Upper lobe of left lung (tissue), 6 donors: ENCODE measurements around the gene CDK4. TPM values are rescaled to one million over a fixed set of nuclear protein-coding genes. Genes with fewer than 3 reads are reported as not detected.
A peak's percentile ranks its signal among the peaks of the same experiment; 100 is the strongest.
"Not testable (repeated sequence)": the region's sequence is repeated elsewhere in the genome, so short reads cannot be mapped to it uniquely, and the experiment has no call there.

Experiments used
- ATAC-seq, 2 donors: fragments of 200-7000 bp; cut with Tn5 transposase; one replicate each; pipeline ENCODE4 v1.9.1; 2022; ENCODE audit warnings: mild to moderate bottlenecking in 2 of 2, moderate library complexity in 2 of 2; ENCODE audit not compliant: low FRiP score in 2 of 2
- DNase-seq, 2 donors: peaks; one replicate each; pipeline ENCODE4 v3.0.0-alpha.2; 2019 to 2020
- H3K27ac ChIP-seq, 4 donors: fragments of 200-600 bp; sonication (generic); one replicate each; pipeline ENCODE4 v1.5.1; 2016 to 2019
- H3K27me3 ChIP-seq, 4 donors: fragments of 200-600 bp; sonication (generic); one replicate each; pipeline ENCODE4 v1.5.1; 2017 to 2019
- H3K36me3 ChIP-seq, 4 donors: fragments of 200-600 bp; sonication (generic); one replicate each; pipeline ENCODE4 v1.5.1; 2016 to 2019
- H3K4me1 ChIP-seq, 4 donors: fragments of 200-600 bp; sonication (generic); one replicate each; pipeline ENCODE4 v1.5.1; 2018 to 2019
- H3K4me3 ChIP-seq, 4 donors: fragments of 200-600 bp; sonication (generic); one replicate each; pipeline ENCODE4 v1.5.1; 2017 to 2019; ENCODE audit warnings: mild to moderate bottlenecking in 2 of 4, moderate library complexity in 1 of 4
- H3K9me3 ChIP-seq, 4 donors: fragments of 200-600 bp; sonication (generic); one replicate each; pipeline ENCODE4 v1.5.1; 2018 to 2019
- CTCF ChIP-seq, 6 experiments: fragments of 450-650 bp in 4 of 6; fragments of 200-600 bp in 2 of 6; sonication (generic) in 2 of 6; IDR thresholded peaks; one replicate each; pipeline ENCODE4 v1.5.1; 2016 to 2019; ENCODE audit warnings: antibody characterized with exemption in 6 of 6
- EP300 ChIP-seq, 4 donors: sonication (generic); formaldehyde crosslinking; IDR thresholded peaks; one replicate each; pipeline ENCODE4 v1.5.1; 2017; ENCODE audit warnings: antibody characterized with exemption in 4 of 4, control low read depth in 2 of 4
- POLR2A ChIP-seq, 4 donors: fragments of 450-650 bp; IDR thresholded peaks; one replicate each; pipeline ENCODE4 v1.5.1; 2016 to 2017; ENCODE audit warnings: antibody characterized with exemption in 4 of 4, mild to moderate bottlenecking in 2 of 4
- POLR2AphosphoS5 ChIP-seq, 2 donors: sonication (generic); formaldehyde crosslinking; IDR thresholded peaks; one replicate each; pipeline ENCODE4 v1.5.1; 2017; ENCODE audit warnings: antibody characterized with exemption in 2 of 2
- WGBS, 2 donors: methylation state at CpG; one replicate each; pipeline ENCODE4 v1.1.5; 2017 to 2018; 5-methylcytosine and 5-hydroxymethylcytosine counted together
- total RNA-seq, 6 donors: library from RNA; depleted of rRNA in 4 of 6; stranded (reverse); fragments of >200 nt in 4 of 6; gene quantifications; one replicate each; pipeline versions ENCODE4 v1.1.0 to v1.2.1, GENCODE V29; 2016 to 2021
- donor health status: DM: no; HTN: no; CAD: no; lungs with moderate emphysema.
- donor health status: DM: no; HTN: yes; CAD: no; lungs with severe emphysema.

The CDK4 gene
- total RNA-seq, 6 donors from 2014 or later, result 38.5 to 109 (median 62.5) TPM

GRCh38 chr12:57775563-57776246 lies 23.6 kb upstream of the CDK4 start:
- ATAC-seq (no peak), DNase-seq (no peak)
- TF ChIP-seq POLR2AphosphoS5 (IDR thresholded peaks at IDR 0.05) (no peak), CTCF (IDR thresholded peaks at IDR 0.05) (no peak), EP300 (IDR thresholded peaks at IDR 0.05) (no peak), POLR2A (IDR thresholded peaks at IDR 0.05) (no peak)
- Histone ChIP-seq H3K4me1 (peaks cover 16 to 29% (median 19%) of the 10 kb centered on the region in 4 donors), H3K27me3 (no peaks in the 10 kb centered on the region), H3K4me3 (no peak overlapping the region), H3K9me3 (no peaks in the 10 kb centered on the region), H3K27ac (no peak overlapping the region), H3K36me3 (peaks cover 0 to 16% (median 4%) of the 10 kb centered on the region in 4 donors)
- WGBS, 2 donors, result 74 to 79% methylated on average over 4 of the region's 4 CpGs

GRCh38 chr12:57775044-57775443 lies 22.9 kb upstream of the CDK4 start:
- Histone ChIP-seq H3K4me1 (peaks cover 14 to 34% (median 19%) of the 10 kb centered on the region in 4 donors), H3K36me3 (peaks cover 0 to 16% (median 3%) of the 10 kb centered on the region in 4 donors), H3K9me3 (no peaks in the 10 kb centered on the region), H3K27ac (no peak overlapping the region), H3K27me3 (no peaks in the 10 kb centered on the region), H3K4me3 (no peak overlapping the region)
- WGBS, 2 donors, result 78 to 97% methylated on average over 3 of the region's 3 CpGs
- TF ChIP-seq EP300 (IDR thresholded peaks at IDR 0.05), result no peak
- TF ChIP-seq CTCF (IDR thresholded peaks at IDR 0.05), result no peak
- no peak for TF ChIP-seq POLR2A (IDR thresholded peaks at IDR 0.05)
- no peak for TF ChIP-seq POLR2AphosphoS5 (IDR thresholded peaks at IDR 0.05)
- DNase-seq, result no peak
- ATAC-seq, result no peak

- not testable (repeated sequence) for H3K4me3 ChIP-seq, H3K9me3 ChIP-seq, H3K27me3 ChIP-seq, ATAC-seq, H3K27ac ChIP-seq
- DNase-seq, result peak in 1 of 2 donors; percentile 43
- H3K4me1 ChIP-seq, result peaks cover 14 to 30% (median 19%) of the 10 kb centered on the region in 4 donors
- WGBS, 2 donors, result 96 to 97% methylated on average over 11 of the region's 11 CpGs
- H3K36me3 ChIP-seq, result peaks cover 0 to 19% (median 3%) of the 10 kb centered on the region in 4 donors
Observed at GRCh38 chr12:57774634-57775033, 22.5 kb upstream of the CDK4 start.

GRCh38 chr12:57772429-57773322 lies 20.6 kb upstream of the CDK4 start, which contains the start of gene EEF1AKMT3:
Gene EEF1AKMT3, plus strand, starts transcription at chr12:57772614. Its CDS starts 111 bp downstream, at chr12:57772725.
- Histone ChIP-seq H3K4me1 (peaks cover 14 to 30% (median 19%) of the 10 kb centered on the region in 4 donors), H3K27ac (peak within 1 kb of the TSS; percentile 81 to 95 (median 92)), H3K9me3 (no peaks in the 10 kb centered on the region), H3K27me3 (no peaks in the 10 kb centered on the region), H3K36me3 (peaks cover 0 to 29% (median 9%) of the 10 kb centered on the region in 4 donors), H3K4me3 (peak within 1 kb of the TSS; percentile 72 to 92 (median 85))
- ATAC-seq (peak; percentile 74 to 82), DNase-seq (peak; percentile 77 to 90)
- no peak for TF ChIP-seq POLR2AphosphoS5 (IDR thresholded peaks at IDR 0.05)
- peak in 1 of 6 experiments; percentile 21 for TF ChIP-seq CTCF (IDR thresholded peaks at IDR 0.05)
- TF ChIP-seq EP300 (IDR thresholded peaks at IDR 0.05), result no peak
- WGBS, 2 donors, result 2 to 4% methylated on average over 31 to 44 of the region's 67 CpGs

GRCh38 chr12:57771873-57772428 lies 19.8 kb upstream of the CDK4 start, which contains the start of gene METTL1:
Gene METTL1, minus strand, starts transcription at chr12:57772105. Its CDS starts 22 bp downstream, at chr12:57772083.
- 0% methylated on average over 13 to 28 of the region's 28 CpGs for WGBS, 2 donors
- TF ChIP-seq POLR2AphosphoS5 (IDR thresholded peaks at IDR 0.05) (peak; percentile 68 to 84), CTCF (IDR thresholded peaks at IDR 0.05) (no peak), EP300 (IDR thresholded peaks at IDR 0.05) (peak in 1 of 4 donors; percentile 19), POLR2A (IDR thresholded peaks at IDR 0.05) (peak in 3 of 4 donors; percentile 41 to 72 (median 70))
- peak; percentile 96 to 97 for ATAC-seq
- no peaks in the 10 kb centered on the region for H3K27me3 ChIP-seq
- H3K27ac ChIP-seq, result peak within 1 kb of the TSS; percentile 81 to 95 (median 92)
- H3K4me1 ChIP-seq, result peaks cover 18 to 36% (median 22%) of the 10 kb centered on the region in 4 donors
- H3K9me3 ChIP-seq, result no peaks in the 10 kb centered on the region
- peaks cover 0 to 29% (median 9%) of the 10 kb centered on the region in 4 donors for H3K36me3 ChIP-seq
- peak; percentile 94 to 96 for DNase-seq
- H3K4me3 ChIP-seq, result peak within 1 kb of the TSS; percentile 72 to 92 (median 85)
